Cortex of kidney (tissue), 1 donor: ENCODE measurements around the gene CPNE2.
"Not testable (repeated sequence)": the region's sequence is repeated elsewhere in the genome, so short reads cannot be mapped to it uniquely, and the experiment has no call there.

ENCODE experiments used
- DNase-seq: peaks from one replicate; lab custom pipeline; 2025; lab: John Stamatoyannopoulos, UW

CPNE2 gene

DNA sequence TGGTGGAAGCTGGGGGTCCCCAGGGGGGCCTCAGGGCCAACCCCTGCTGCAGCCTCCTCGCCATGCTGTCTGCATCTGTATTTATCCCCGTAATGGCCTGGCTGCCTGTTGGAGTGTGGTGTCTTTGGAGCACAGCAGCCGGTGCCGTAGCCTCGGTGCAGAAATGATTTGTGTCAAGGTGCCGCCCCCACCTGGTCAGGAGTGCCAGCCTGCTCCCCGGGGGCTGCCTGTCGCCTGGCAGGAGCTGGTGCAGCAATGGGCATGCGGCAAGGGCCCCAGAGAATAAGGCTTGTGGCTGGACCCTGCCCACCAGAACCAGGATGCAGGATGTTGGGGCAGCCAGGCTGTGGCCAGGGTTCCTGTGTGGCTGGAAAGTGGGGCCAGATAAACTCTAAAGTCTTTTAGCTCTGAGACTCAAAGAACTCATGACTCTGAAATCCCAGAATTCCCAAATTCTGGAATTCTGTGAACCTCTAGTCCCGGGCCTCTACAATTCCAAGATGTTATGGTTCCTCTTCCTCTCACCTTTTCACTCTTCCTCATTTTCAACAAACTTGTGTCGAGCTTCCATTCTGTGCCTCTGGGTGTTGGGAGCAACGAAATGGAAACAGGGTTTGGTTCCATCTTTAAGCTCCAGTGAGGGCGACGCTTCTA is 5.9 kb downstream of the CPNE2 start:
- no peak for DNase-seq

DNA sequence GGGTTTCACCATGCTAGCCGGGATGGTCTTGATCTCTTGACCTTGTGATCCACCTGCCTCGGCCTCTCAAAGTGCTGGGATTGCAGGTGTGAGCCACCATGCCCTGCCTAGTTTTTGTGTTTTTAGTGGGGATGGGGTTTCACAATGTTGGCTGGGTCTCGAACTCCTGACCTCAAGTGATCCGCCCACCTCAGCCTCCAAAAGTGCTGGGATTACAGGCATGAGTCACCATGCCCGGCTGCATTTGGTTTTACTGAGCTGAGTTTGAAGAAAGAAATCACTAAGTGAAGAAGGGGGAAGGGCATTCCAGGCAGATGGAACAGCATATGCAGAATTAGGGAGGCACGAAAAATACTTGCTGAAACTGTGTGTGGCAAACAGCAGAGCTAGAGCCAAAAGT is 7.6 kb downstream of the CPNE2 start:
- DNase-seq, result not testable (repeated sequence)

DNA sequence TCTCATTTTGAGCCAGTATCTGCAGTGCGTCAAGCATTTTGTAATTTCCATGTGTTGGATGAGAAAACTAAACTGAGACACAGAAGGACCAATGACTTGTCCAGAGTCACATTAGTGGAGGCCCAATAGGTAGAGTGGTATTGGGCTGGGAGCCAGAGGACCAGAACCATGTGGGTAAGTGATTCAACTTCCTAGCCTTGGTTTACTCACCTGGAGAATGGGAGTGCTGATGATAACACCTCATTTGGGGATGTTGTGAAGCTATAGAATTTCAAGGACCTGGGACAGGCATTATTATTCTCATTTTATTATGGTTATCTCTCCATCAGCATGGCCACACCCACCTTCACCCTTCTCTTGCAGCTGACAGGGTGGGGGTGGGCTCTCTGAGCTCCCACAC is 8.1 kb downstream of the CPNE2 start:
- no peak for DNase-seq

DNA sequence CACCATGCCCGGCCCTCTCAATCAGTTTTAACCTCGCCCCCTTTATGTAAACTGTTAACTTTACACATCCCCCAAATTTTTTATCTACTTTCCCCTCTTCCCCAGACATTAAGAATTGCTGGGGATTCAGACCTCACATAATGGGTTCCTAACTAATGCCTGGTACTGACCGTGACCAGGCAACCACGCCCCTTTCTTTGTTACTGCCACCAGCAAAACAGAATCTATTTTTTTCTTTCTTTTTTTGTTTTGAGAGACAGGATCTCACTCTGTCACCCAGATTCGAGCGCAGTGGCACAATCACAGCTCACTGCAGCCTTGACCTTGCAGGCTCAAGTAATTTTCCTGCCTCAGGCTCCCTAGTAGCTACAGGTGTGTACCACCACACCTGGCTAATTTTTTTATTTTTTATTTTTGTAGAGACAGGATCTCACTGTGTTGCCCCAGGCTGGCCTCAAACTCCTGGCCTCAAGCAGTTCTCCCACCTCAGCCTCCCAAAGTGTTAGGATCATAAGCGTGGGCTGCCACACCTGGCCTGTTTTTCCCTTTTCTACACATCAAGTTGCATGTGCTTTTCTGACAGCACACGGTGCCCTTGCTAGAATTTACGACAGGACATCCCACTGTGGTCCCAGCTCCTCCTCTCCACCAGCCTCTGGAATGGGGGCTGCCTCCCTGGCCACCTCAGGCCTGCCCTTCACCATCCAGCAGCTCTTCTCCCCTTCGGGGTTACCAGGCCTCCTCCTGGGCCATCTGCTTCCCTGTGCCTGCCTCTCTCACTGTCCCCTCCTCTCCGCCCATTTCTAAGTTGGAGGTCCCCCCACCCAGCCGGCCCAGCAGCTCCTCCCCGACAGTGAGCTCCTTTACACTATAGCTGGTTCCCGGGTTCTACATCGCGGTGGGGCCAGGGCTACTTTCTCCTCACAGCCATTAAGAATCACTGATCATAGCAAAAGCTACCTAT is 10.8 kb downstream of the CPNE2 start:
- no peak for DNase-seq

DNA sequence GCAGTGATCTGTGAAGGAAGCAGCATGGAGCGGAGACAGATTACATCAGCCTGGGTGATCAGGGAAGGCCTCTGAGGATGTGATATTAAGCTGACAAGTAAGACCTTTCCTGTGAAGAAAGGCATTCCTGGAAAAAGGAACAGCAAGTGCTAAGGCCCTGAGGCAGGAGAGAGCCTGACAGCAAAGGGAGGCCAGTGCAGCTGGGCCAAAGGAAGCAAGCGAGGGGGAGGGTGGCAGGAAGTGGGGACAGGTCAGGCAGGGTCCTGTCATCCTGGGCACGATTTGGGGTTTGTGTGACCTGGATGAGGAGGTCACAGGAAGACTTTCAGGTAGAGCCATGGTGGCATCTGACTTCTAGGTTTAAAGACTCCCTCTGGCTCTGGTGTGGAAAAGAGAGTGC is 12.3 kb downstream of the CPNE2 start:
- DNase-seq, result no peak

DNA sequence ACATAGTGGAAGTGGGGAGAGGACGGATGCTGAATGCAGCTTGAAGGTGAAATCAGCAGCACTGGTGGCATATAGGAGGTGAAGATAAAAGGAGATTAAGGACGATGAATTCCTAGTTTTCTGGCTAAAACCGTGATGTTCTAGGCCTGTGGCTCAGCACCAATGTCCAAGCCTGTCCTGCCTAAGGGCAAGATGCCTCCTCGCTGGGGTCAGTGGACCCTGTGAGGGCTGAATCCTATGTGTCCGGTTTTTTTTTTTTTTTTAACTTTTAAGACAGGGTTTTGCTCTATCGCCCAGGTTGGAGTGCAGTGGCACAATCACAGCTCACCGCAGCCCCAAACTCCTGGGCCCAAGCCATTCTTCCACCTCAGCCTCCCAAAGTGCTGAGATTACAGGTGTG is 12.8 kb downstream of the CPNE2 start:
- no peak for DNase-seq

DNA sequence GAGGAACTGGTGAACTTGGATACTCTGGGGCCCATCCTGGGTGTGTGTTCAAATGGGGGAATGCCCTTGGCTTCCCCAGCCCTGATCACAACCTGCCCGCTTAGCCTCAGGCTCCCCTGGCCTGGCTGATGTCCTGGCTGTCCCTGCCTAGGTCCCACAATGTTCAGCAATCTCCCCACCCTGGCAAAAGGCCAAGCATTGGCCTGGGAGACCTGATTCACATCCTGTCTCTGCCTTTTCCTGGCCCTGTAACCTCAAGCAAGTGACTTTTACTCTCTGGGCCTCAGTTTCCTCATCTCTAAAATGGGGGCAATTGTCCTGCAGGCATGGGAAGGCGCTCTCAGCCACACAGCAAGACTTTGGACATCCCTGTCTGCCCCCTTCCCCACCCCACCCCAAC is 14.4 kb downstream of the CPNE2 start:
- no peak for DNase-seq

DNA sequence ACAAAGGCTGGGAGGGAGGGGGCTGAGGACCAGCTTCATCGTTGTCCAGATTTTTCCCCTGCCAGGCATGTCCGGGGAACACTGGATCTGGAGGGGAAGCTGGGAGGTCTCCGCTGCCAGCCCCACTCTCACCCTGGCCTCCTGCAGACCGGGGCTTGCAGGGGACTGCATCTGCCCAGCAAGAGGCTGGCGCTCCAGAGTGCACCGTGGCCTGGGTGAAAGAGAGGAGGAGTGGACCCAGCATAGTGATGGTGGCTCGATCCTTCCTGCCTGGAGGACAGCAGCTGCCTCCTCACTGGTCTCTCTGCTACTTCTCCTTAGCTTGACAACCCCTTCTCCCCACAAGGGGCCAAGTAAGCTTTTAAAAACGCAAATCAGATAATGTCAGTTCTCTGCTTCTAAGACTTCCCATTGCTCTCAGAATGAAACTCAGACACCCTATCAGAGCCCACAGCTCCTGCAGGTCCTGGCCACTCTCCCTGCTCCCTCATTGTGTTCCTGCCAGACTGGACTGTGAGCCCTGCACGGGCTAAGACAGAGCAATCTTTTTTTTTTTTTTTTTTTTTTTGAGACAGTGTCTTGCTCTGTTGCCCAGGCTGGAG is 15.0 kb downstream of the CPNE2 start:
- DNase-seq, result no peak

DNA sequence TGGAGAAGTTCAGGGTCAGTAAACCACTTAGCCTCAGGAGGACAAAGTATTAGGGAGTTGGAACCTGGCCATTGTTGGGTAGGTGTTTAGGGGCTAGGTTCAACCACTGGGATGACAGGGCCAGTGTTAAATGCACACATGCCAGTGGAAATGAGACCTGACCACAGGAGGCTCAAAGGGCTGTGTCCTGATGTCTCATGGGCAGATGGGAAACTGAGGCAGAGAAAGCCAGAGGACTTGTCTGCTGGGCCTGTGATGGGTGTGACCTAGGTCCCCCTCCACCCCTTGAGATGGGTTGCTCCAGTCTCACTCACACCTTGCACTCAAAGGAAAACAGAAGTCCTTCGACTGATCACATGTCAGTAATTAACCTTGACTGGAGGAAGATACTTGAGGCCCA is 16.0 kb downstream of the CPNE2 start:
- DNase-seq, result no peak

DNA sequence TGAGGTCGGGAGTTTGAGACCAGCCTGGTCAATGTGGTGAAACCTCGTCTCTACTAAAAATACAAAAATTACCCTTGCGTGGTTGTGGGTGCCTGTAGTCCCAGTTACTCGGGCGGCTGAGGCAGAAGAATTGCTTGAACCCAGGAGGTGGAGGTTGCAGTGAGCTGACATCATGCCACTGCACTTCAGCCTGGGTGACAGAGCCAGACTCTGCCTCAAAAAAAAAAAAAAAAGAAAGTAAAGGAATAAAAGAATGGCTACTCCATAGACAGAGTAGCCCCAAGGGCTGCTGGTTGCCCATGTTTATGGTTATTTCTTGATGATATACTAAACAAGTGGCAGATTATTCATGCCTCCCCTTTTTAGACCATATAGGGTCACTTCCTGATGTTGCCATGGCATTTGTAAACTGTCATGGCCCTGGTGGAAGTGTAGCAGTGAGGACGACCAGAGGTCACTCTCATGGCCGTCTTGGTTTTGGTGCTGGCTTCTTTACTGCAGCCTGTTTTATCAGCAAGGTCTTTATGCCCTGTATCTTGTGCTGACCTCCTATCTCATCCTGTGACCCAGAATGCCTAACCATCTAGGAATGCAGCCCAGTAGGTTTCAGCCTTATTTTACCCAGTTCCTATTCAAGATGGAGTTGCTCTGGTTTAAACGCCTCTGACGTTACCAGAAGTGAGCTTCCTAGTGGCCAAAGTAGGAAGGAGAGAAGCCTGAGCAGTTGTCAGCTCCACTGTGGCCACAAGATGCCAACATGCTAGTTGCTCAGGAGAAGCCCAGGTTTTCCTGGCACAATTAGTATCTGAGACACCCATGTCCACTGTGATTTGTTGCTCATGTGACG is 17.1 kb downstream of the CPNE2 start:
- not testable (repeated sequence) for DNase-seq

DNA sequence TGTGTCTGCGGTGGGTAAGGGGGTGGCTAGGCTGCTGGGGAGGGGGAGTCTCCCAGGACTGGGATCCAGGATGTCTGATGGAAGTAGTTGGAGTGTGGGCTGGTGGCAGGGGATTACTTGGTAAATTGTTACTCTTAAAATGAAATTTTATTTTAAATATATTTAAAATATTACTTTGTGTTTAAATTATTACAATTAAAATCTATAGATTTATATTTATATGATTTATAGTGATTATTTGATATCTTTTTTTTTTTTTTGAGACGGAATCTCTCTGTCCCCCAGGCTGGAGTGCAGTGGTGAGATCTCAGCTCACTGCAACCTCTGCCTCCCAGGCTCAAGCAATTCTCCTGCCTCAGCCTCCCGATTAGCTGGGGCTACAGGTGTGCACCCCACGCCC is 18.6 kb downstream of the CPNE2 start:
- no peak for DNase-seq

DNA sequence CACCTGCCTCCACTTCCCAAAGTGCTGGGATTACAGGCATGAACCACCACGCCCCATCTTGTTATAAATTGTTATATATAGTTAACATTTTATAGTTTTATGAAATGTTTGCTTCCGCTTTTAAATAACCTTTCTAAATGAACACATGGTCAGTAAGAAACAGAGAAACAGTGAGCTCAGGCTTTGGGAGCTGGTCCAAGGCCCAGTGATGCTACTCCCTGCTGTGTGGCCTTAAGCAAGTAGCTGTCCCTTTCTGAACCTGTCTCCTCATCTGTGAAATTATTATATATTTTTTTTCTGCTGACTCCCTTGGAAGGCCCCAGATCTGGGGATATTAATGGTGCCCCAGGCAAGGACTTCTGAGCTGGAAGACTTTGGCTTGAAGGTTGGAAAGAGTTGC is 19.0 kb downstream of the CPNE2 start:
- DNase-seq, result no peak

DNA sequence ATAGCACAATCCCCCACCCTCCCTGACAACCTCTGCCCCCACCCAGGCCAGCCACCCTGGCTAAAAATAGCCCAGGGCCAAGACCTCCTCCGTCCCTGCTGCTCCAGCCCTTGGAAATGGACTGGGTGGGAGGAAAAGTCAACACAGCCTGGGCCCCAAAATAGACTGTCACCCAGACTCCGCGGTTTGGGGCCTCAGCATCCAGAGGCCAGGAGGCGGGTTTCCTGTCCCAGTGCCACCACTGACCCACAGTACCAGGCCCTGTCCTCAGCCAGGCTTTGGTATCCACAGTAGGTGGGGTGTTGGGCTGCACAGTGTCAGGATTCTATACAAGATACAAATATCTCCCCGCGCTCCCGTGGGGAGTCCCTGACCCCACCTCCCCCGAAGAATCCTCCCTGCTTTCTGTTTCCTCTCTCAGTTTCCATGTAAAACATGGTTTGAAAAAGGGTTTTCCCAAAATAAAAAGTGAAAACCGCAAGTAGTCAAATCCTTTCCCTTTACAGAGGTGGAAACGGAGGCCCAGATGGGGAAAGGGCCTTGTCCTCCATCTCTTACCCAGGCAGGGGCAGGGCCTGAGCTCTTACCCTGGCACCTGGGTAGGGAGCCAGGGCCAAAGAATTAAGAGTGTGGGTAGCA is 20.1 kb downstream of the CPNE2 start:
- no peak for DNase-seq

DNA sequence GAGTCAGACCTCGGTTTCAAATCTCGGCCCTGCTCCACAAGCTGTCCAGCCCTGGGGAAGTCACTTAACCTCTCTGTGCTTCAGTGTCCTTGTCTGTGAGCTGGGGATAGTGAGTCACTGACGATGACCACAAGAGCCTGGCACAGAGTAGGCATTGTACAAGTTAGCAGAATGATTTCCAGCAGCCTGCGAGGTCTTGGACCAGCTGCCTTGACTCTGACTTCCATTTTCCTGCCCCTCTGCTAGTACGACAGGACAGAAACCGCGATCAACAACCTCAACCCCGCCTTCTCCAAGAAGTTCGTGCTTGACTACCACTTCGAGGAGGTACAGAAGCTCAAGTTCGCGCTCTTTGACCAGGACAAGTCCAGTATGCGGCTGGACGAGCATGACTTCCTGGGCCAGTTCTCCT is 20.7 kb downstream of the CPNE2 start:
- DNase-seq, result no peak

DNA sequence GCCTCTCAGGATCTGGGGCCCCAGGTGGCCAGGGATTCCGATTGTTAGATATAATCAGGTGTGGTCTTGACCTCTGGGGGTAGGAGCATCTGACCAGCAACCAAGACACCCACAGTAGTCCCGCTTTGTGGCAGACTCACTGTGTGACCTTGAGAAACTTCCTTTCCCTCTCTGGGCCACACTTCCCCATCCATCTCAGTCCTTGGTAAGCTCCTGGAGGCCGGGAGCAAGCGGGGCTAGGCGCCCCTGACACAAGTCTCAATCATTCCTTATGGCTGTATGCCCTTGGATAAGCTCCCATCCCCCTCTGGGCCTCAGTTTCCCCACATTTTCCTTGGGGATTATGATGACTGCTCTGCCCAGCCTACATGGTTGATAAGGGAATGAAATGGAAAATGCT is 21.3 kb downstream of the CPNE2 start:
- DNase-seq, result no peak

DNA sequence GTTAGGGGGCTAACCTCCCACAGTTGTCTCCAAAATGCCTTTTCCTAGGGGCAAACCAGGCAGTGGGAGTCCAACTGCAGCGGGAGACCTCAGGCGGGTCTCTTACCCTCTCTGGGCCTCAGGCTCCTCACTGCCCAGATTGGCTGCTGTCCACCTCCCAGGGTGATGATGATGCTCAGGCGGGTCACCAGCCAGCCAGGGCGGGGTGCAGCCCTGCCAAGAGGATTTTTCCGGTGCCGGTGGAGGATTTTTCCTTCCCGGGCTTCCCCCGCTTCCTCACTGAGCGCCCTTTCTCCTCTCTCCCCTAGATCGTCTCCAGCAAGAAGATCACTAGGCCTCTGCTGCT is 22.8 kb downstream of the CPNE2 start:
- DNase-seq, result no peak

DNA sequence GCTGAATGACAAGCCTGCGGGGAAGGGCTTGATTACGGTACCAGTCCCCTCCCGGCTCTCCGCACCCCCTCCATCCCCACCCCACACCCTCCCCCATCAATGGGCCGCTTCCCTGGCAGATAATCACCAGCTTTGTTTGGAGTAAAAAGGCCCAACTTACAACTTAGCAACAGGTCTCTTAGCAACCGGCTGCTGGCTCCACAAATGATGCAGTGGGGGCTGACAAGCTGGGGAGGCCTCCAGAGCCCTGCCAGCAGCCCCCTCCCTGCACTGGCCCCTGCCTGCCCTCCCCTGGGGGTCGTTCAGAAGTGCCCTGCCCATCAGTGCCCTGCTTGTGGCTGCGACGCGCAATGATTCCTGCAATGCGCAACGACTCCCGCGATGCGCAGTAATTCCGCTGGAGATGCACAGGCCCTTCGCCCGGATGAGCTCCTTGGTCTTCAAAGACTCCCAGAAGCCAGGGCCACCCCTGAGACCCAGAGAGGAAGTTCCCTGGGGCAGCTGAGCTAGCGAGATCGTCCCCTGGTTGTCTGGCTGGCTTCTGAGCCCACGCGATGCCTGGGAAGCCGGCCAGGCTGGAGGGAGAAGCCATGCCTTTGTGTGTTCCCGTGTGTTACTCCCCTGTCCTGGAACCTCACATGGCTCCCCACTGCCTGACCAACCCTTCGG is 23.3 kb downstream of the CPNE2 start:
- no peak for DNase-seq

DNA sequence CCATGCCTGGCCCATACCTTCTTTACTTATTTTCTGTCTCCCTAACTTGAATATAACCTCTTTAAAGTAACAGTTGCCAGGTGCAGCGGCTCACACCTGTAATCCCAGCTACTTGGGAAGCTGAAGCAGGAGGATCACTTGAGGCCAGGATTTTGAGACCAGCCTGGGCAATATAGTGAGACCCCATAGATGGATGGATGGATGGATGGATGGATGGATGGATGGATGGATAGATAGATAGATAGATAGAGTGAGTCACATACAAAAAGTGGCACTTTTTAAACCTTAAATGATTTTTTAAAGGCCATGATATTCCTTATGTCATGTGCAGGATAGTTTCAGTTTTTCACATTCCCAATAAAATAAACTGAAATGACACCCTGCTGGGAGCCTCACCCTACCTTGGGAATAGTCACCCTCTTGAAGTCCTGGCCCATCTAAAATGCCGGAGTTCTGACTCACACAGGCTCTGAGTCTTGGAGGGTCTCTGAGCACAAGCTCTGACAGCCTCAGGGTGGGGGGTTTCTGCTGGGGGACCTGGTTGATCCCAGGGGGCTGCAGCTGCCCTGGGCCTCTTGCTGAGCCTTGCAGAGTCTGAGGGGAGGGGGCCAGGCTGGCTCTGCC is 26.2 kb downstream of the CPNE2 start:
- no peak for DNase-seq

DNA sequence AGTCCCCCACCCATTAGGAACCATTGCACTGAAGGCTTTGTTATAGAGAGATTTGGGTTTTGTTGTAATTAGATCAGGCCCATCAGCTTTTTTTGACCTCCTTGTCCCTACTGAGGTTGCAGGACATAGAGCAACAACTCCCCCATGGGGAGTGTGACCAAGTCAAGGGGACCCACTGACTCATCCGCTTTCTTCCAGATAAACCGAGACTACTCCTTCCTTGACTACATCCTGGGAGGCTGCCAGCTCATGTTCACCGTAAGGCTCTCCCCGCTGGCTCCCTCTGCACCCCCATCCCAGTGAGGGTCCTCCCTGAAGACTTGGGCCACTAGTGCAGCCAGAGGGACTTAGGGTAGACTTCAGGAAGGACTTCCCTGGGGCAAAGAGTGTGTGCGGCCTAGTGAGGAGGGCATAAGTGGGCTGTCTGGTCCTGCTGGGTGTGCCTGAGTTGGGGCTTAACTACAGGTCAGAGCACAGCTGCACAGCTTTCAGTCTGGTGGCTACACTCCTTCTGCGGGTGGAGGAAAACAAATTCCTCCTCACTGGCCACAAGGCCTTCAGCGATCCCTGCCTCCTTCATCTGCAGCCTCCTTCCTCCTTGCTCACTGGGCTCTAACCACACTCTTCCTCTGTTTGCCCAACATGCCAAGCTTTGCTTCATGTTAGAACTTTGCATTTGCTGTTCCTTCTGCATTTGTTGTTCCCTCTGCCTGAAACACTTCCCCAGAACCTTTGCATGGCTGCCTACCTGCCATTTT is 31.0 kb downstream of the CPNE2 start:
- DNase-seq, result no peak
